ENCODE results near the gene PRKCSH.

GRCh38 chr19:11499220-11499726, 63.8 kb downstream of the PRKCSH start:
- no peak for TF ChIP-seq SUZ12 (IDR thresholded peaks at IDR 0.05)
- no peak for TF ChIP-seq HDGF (IDR thresholded peaks at IDR 0.05; ENCODE audit: borderline replicate concordance)
- no peak for TF ChIP-seq FOXM1 (IDR thresholded peaks at IDR 0.05; ENCODE audit: borderline replicate concordance)
- TF ChIP-seq BHLHE40 (IDR thresholded peaks at IDR 0.05; ENCODE audit: borderline replicate concordance): no peak
- no peak for TF ChIP-seq PKNOX1 (IDR thresholded peaks at IDR 0.05)
- TF ChIP-seq ELF4 (IDR thresholded peaks at IDR 0.05): no peak
- TF ChIP-seq ZNF384 (IDR thresholded peaks at IDR 0.05): no peak
- no peak for TF ChIP-seq SP1 (IDR thresholded peaks at IDR 0.05)
- no peak for TF ChIP-seq LEF1 (IDR thresholded peaks at IDR 0.05; ENCODE audit: borderline replicate concordance)
- no peak for TF ChIP-seq FOXA1 (IDR thresholded peaks at IDR 0.05)
- no peak for TF ChIP-seq ARNT (IDR thresholded peaks at IDR 0.05)
- TF ChIP-seq FOXK2 (IDR thresholded peaks at IDR 0.05): no peak

Data from HEK293T (cell line).